Activated naive CD4-positive, alpha-beta T cell treated with anti-CD3 and anti-CD28 coated beads, Interleukin-2, amount 50 U/mL, for 16 hours (primary cell): ENCODE measurements around the gene TPRG1L.

ENCODE experiments used
- DNase-seq: peaks from one replicate; pipeline ENCODE4 v3.0.0-alpha.2; 2020

The TPRG1L gene

DNA sequence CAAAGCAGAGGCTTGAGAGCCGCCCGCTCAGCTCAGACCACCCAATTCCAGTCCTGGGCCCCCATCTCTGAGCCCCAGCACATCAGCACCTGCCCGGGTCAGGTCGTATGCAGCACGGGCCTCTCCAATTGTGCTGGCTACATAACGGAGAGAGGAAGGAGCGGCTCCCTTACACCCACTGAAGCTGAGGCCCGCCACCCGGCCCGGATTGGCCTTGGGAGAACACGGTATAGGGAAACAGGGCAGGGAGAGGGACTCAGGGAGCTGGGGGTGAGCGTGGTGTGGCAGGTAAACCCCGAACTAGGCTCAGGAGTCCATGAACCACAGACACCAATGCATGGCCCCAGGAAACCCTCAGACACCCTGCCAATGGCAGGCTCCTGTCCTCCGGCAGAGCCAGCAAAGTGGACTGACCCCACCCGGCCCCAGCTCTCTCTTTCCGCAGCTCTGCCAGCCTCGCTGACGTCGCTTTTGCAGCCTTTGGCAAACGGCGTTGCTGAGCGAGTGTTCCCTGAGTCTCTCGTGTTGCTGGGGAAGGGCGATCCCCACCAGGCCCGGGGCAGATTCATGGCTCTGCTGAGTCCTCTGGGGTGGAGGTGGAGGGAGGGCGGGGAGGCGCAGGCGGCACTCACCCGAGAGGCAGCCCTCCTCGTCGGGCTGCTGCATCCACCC is 30.0 kb upstream of the TPRG1L start:
- no peak for DNase-seq

DNA sequence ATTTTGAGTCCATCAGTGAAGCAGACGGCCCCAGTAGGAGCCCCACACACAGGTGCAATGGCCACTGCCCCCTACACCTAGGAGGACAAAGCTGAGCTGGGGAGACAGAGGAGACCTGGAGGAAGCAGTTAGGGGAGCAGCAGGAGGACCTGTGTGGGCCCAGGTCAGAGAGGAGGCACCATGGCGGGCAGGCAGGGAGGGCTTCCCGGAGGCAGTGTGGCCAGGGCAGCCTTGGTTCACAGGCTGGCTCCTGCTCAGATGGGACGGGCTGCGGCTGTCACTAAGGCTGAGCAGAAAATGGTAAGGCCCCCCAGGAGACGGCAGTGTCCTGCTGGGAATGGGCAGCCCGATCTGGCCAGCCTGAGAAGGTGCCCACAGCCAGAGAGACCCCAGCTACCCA is 28.9 kb upstream of the TPRG1L start:
- DNase-seq = no peak

GRCh38 chr1:3596663-3597598 is 27.9 kb upstream of the TPRG1L start:
- DNase-seq = no peak

DNA sequence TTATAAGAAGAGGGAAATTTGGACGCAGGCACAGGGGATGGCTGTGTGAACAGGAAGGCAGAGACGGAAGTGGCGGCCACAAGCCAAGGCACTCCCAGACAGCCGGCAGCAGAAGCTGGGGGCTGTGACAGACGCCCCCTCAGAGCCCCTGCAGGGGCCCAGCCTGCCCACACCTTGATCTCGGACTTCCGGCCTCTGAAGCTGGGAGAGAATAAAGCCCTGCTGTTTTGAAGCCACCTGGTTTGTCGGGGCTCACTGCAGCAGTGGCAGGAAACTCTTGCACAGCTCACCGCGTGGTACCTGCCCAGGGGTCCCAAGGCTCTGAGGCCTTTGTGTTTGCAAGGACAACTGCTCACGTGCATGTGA is 27.2 kb upstream of the TPRG1L start:
- DNase-seq = no peak

GRCh38 chr1:3598051-3598491 is 26.7 kb upstream of the TPRG1L start:
- no peak for DNase-seq

DNA sequence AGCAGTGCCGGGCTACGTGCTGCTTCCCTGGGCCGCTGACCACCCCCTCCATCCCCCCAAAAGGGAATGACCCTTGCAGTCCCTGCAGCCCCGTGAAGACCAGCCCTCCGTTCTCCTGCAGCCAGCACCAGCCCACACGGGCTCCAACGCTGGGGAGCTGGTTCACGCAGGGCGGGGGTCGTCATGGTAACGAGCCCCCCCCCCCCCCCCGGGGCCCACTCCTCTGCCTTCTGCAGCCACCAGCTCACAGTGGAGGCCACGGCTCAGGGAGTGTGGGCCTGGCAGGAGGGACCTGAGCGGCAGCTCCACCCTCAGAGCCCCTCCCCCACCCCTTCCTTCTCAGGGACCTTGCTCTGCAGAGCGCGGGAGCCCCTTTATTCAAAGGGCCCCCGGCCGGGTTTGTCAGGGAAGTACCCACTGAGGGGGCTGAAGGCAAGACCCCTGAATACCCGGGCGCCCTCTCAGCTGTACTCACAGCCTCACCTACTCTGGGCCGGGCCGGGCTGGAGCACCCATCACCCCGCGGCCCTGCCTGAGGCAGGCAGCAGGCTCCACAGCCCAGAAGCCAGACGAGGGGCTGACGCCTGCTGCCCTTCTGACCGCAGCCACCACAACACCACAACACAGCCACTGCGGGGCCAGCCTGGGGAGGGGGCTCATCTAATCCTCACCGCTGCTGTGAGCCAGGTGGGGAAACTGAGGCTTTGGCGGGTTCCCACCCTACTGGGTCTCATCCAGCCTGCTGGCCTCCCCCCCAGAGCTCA is 26.1 kb upstream of the TPRG1L start:
- DNase-seq = no peak

GRCh38 chr1:3599286-3599811 is 25.5 kb upstream of the TPRG1L start:
- no peak for DNase-seq

DNA sequence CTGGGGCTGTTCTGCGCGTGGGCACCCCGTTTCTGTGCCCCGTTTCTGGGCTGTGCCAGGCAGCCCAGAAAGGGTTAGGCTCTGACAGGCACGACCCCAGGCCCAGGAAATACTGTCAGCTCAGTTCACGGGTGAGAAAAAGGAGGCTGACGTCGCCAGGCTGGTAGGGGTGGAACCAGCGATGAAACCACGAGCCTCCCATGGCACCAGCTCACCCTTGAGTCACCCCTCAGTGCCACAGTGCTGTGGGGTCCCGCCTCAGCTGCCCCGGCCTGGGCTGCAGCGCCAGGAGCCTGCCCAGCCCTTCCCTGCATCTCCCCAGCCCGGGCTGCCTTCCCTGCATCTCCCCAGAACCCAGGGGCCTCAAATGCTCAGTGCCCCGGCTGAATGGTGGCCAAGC is 25.0 kb upstream of the TPRG1L start:
- no peak for DNase-seq

GRCh38 chr1:3600354-3600753 is 24.5 kb upstream of the TPRG1L start:
- DNase-seq = no peak

- DNase-seq = no peak
Observed at GRCh38 chr1:3601743-3602142, 23.1 kb upstream of the TPRG1L start.

- no peak for DNase-seq
Observed at GRCh38 chr1:3602375-3602774, 22.4 kb upstream of the TPRG1L start.

GRCh38 chr1:3603156-3603555 is 21.7 kb upstream of the TPRG1L start:
- no peak for DNase-seq

- no peak for DNase-seq
Observed at GRCh38 chr1:3603571-3604467, 21.0 kb upstream of the TPRG1L start.

DNA sequence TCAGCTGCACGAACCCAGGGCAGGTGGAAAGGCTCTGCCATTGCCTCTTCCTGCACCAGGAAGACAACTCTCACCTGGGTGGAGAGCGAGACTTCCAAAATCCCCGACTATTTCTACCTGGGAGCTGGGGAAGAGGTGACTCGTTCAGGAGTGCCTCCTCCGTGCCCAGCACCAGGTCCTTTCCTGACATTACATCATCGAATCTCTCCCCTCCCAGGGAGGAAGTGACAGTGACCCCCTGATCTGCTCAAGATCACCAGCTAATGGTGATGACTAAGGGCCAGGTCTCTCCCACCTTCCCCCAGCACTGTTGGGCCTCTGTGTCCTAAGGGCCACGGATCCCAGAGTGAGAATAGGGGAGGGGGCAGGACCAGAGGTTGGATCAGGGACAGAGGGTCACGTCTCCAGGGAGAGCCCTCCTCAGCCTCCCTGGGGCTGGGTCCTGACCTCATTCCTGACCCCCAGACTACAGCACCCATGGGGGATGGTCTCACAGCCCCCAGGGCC is 20.3 kb upstream of the TPRG1L start:
- no peak for DNase-seq

GRCh38 chr1:3604997-3605823 is 19.6 kb upstream of the TPRG1L start:
- no peak for DNase-seq

GRCh38 chr1:3606779-3607702 is 17.8 kb upstream of the TPRG1L start:
- no peak for DNase-seq

DNA sequence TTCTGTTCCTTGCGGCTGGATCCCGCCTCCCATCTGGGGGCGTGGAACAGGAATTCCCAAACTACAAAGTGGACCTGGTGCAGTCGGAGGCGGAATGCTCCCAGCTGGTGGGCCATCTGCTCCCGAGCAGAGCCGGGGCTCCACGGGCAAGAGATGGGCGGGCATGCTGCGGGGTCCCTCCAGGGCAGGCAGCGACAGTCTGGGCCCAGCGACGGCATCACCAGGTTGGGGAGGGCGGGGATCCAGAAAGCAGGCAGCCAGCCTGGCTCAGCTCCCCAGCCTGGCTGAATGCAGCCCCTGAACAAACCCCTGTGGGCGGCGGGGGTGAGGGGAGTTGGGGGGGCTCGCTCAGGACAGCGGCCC is 17.1 kb upstream of the TPRG1L start:
- DNase-seq = no peak

- DNase-seq = no peak
Observed at GRCh38 chr1:3608154-3608553, 16.7 kb upstream of the TPRG1L start.

DNA sequence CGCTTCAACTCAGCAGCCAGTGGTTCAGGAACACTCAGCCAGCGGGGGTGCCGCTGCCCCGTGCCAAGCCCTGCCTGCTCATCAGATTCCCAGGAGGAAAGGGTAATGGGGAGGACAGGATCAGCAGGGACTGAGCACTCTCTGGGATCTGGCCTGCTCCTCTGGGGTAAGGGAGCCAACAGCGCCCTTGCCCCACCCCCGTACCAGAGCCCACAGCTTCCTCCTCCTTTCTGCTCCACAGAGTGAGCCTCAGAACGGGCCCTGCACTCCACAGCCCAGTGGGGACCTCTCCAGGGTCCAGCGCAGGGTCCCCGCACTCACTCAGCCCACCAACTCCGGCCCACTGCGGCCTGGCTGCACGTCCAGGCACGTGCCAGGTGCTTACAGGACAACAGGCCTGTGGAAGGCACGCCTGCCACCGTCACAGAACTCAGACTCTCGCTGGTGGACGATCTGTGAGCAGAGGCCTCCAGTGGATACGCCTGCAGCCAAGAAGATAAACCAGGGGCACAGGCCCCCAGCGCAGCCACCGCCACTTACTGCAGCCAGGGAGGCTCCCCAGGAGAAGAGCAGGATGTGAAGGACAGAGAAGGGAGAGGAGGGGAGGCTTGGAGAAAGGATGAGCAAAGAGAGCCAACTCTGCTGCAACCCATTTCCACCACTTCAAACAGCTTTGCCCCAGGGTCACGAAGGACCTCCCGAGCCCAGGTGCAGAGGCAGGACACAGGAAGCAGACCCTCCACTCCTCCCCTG is 15.6 kb upstream of the TPRG1L start:
- no peak for DNase-seq
